Measurements from ENCODE around the gene TJP2.

Gene TJP2

GRCh38 chr9:69237702-69238295 lies 63.7 kb downstream of the TJP2 start:
- no peak for FAIRE-seq

- no peak for FAIRE-seq
These were observed 69.0 kb downstream of the TJP2 start for GRCh38 chr9:69243116-69243515.

GRCh38 chr9:69246629-69247028 lies 72.6 kb downstream of the TJP2 start:
- FAIRE-seq, result no peak

GRCh38 chr9:69248005-69248404 lies 73.9 kb downstream of the TJP2 start:
- FAIRE-seq, result no peak

- no peak for FAIRE-seq
These were observed 75.3 kb downstream of the TJP2 start for GRCh38 chr9:69249337-69249736.

- no peak for FAIRE-seq
These were observed 76.6 kb downstream of the TJP2 start for GRCh38 chr9:69250681-69251080.

GRCh38 chr9:69252436-69252835 lies 78.4 kb downstream of the TJP2 start:
- no peak for FAIRE-seq

- no peak for FAIRE-seq
These were observed 79.0 kb downstream of the TJP2 start for GRCh38 chr9:69253057-69253456.

GRCh38 chr9:69254223-69254622 lies 80.1 kb downstream of the TJP2 start:
- no peak for FAIRE-seq

- FAIRE-seq, result no peak
These were observed 81.5 kb downstream of the TJP2 start for GRCh38 chr9:69255591-69255990.

- no peak for FAIRE-seq
These were observed 84.5 kb downstream of the TJP2 start for GRCh38 chr9:69258551-69258950.

- no peak for FAIRE-seq
These were observed 86.1 kb downstream of the TJP2 start for GRCh38 chr9:69260161-69260560.

GRCh38 chr9:69261636-69262035 lies 87.6 kb downstream of the TJP2 start:
- no peak for FAIRE-seq

GRCh38 chr9:69264526-69264925 lies 90.4 kb downstream of the TJP2 start:
- FAIRE-seq, result no peak

- FAIRE-seq, result no peak
These were observed 91.8 kb downstream of the TJP2 start for GRCh38 chr9:69265891-69266290.

- FAIRE-seq, result no peak
These were observed 98.1 kb downstream of the TJP2 start for GRCh38 chr9:69272212-69272611.

GRCh38 chr9:69273161-69273560 lies 99.1 kb downstream of the TJP2 start:
- no peak for FAIRE-seq

- no peak for FAIRE-seq
These were observed 102.7 kb downstream of the TJP2 start for GRCh38 chr9:69276775-69277174.

- no peak for FAIRE-seq
These were observed 105.1 kb downstream of the TJP2 start for GRCh38 chr9:69279084-69279731.

GRCh38 chr9:69279733-69280132 lies 105.7 kb downstream of the TJP2 start:
- FAIRE-seq, result no peak

GRCh38 chr9:69283003-69283402 lies 108.9 kb downstream of the TJP2 start:
- FAIRE-seq, result no peak

- no peak for FAIRE-seq
These were observed 118.0 kb downstream of the TJP2 start for GRCh38 chr9:69292078-69292477.

GRCh38 chr9:69293156-69293555 lies 119.1 kb downstream of the TJP2 start:
- FAIRE-seq, result no peak

GRCh38 chr9:69295872-69296552 lies 121.9 kb downstream of the TJP2 start:
- no peak for FAIRE-seq
